ENCODE data around the gene CYTH4. TPM values are rescaled to one million over a fixed set of nuclear protein-coding genes. Genes with fewer than 3 reads are reported as not detected.
A peak's percentile ranks its signal among the peaks of the same experiment; 100 is the strongest.

Gene CYTH4
- total and polyA plus RNA-seq, 2 donors (not counting 3 experiments of a cell fraction or from before 2014, with no cell fraction given) = 0.06 TPM; not detected in 1

DNA sequence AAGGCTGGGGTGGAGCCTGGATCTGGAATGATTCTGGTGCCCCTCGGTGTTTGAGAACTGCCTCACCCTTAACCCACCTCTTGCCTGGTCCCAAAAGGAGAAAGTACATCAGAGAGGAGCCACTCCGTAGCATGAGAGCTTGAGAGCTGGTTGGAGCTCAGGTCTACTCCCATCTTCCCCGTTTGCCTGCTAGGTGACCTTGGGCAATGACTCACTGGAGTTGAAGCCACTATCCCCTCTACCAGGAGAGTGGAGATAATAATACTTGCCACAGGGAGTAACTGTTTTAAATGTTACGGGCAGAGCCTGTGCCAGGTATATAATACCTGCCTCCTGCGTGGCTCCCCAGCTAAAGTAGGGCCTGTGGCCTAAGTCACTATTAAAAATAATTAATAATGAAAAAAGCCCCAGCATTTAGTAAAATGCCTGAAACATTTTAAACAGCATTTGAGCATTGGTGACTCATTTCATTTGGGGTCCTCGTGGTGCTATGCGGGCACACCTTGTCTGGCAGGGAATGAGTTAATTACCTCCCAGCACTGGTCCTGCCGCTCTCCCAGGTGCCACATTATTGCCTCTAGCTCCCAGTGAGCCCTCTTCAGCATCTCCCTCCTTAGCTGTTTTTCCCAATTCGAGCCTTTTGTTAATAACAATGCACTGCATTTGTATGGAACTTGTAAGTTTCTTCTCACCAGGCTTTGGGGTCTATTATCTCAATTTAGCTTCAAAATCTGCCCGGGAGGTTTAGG lies 22.5 kb downstream of the CYTH4 start:
- POLR2A ChIA-PET = no interaction called here
- FAIRE-seq = peak; percentile 40
- Histone ChIP-seq H2AFZ (ENCODE audit: low read depth, low read length) (no peak overlapping the region), H3K9me1 (replicated peaks; ENCODE audit: control insufficient read depth, extremely low read depth, insufficient read depth, low read length) (no peaks in the 10 kb centered on the region), H3K36me3 (ENCODE audit: control insufficient read depth in 2 of 2, extremely low read depth in 1 of 2, insufficient read depth in 2 of 2, low read length in 2 of 2) (no peaks in the 10 kb centered on the region), H3K9me3 (replicated peaks; ENCODE audit: control insufficient read depth, insufficient read depth, low read length) (no peaks in the 10 kb centered on the region), H3K4me2 (ENCODE audit: insufficient read depth, low read length) (no peak overlapping the region), H4K20me1 (replicated peaks; ENCODE audit: control insufficient read depth, extremely low read depth, insufficient read depth, low read length) (no peaks in the 10 kb centered on the region), H3K27ac (ENCODE audit: insufficient read depth, low read depth, low read length) (peak overlapping the region; percentile 18), H3K27me3 (ENCODE audit: control insufficient read depth in 2 of 2, insufficient read depth in 2 of 2, low read length in 2 of 2) (no peaks in the 10 kb centered on the region), H3K9ac (replicated peaks; ENCODE audit: extremely low read depth, insufficient read depth, low read length) (no peak overlapping the region), H3K4me3 (replicated peaks in 1 of 3; ENCODE audit: insufficient read depth in 1 of 3, low read depth in 1 of 3, low read length in 3 of 3) (no peak overlapping the region), H3K79me2 (ENCODE audit: control insufficient read depth, insufficient read depth, low read length) (no peaks in the 10 kb centered on the region), H3K4me1 (ENCODE audit: control insufficient read depth, extremely low read depth, insufficient read depth, low read length) (peaks cover 48% of the 10 kb centered on the region)
- peak; percentile 34 for DNase-seq (ENCODE audit: low read depth, low spot score)
- intact Hi-C loops (cut with micrococcal nuclease) = no loop called here
- dilution Hi-C loops (cut with MboI; ENCODE audit: extremely low pct_ligation_motif_present, low sequenced_read_pairs) = no loop called here
- CTCF ChIA-PET = interaction anchor here (0.9 to 1.7 kb wide), 4 partner anchors 22 to 71 kb away, joined by 3 to 5 read pairs (median 3); partner anchors contain the start of gene CYTH4
- no TSS peak for BruUV-seq (replicated peaks)
- TF ChIP-seq JUN (IDR thresholded peaks at IDR 0.05; ENCODE audit: borderline replicate concordance, insufficient read depth, insufficient read length, low read depth) = no peak
- TF ChIP-seq FOS (IDR thresholded peaks at IDR 0.05; ENCODE audit: borderline replicate concordance, insufficient read depth, low read length) = peak; percentile 41

DNA sequence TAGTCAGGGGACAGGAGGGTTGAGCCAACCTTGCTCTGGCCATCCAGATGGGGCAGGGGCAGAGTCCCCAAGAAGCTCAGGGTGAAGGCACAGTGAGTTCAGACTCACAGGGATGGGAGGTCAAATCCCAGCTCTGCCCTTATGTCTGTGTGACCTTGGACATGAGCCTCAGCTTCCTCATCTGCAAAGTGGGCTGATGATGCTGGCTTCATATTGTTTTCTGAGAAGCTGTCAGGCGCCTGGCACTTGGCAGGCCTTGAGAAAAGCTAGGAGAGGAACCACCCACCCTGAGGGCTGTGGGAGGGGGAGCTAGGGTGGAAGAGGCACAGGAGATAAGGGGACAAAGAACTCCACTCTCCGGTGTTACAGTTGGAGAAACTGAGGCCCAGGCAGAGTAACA lies 23.6 kb downstream of the CYTH4 start:
- POLR2A ChIA-PET = no interaction called here

More for the DNA sequence above, 23.6 kb downstream of the CYTH4 start:
- H3K79me2 ChIP-seq (ENCODE audit: control insufficient read depth, insufficient read depth, low read length) = no peaks in the 10 kb centered on the region
- no TSS peak for BruUV-seq (replicated peaks)
- no peak overlapping the region for H3K4me2 ChIP-seq (ENCODE audit: insufficient read depth, low read length)
- H3K27me3 ChIP-seq (ENCODE audit: control insufficient read depth in 2 of 2, insufficient read depth in 2 of 2, low read length in 2 of 2) = no peaks in the 10 kb centered on the region
- H3K9me3 ChIP-seq (replicated peaks; ENCODE audit: control insufficient read depth, insufficient read depth, low read length) = no peaks in the 10 kb centered on the region
- no peak overlapping the region for H2AFZ ChIP-seq (ENCODE audit: low read depth, low read length)
- H4K20me1 ChIP-seq (replicated peaks; ENCODE audit: control insufficient read depth, extremely low read depth, insufficient read depth, low read length) = no peaks in the 10 kb centered on the region
- no peak overlapping the region for H3K9ac ChIP-seq (replicated peaks; ENCODE audit: extremely low read depth, insufficient read depth, low read length)
- no peaks in the 10 kb centered on the region for H3K9me1 ChIP-seq (replicated peaks; ENCODE audit: control insufficient read depth, extremely low read depth, insufficient read depth, low read length)
- H3K4me1 ChIP-seq (ENCODE audit: control insufficient read depth, extremely low read depth, insufficient read depth, low read length) = peaks cover 44% of the 10 kb centered on the region
- H3K27ac ChIP-seq (ENCODE audit: insufficient read depth, low read depth, low read length) = peak overlapping the region; percentile 99
- intact Hi-C loops (cut with micrococcal nuclease) (no loop called here), dilution Hi-C loops (cut with MboI; ENCODE audit: extremely low pct_ligation_motif_present, low sequenced_read_pairs) (no loop called here)
- H3K4me3 ChIP-seq (replicated peaks in 1 of 3; ENCODE audit: insufficient read depth in 1 of 3, low read depth in 1 of 3, low read length in 3 of 3) = no peak overlapping the region
- CTCF ChIA-PET = interaction anchor here (1.3 kb wide), 1 partner anchor 12 kb away, joined by 4 read pairs; no protein-coding TSS in a partner anchor
- TF ChIP-seq, protein P1, sequence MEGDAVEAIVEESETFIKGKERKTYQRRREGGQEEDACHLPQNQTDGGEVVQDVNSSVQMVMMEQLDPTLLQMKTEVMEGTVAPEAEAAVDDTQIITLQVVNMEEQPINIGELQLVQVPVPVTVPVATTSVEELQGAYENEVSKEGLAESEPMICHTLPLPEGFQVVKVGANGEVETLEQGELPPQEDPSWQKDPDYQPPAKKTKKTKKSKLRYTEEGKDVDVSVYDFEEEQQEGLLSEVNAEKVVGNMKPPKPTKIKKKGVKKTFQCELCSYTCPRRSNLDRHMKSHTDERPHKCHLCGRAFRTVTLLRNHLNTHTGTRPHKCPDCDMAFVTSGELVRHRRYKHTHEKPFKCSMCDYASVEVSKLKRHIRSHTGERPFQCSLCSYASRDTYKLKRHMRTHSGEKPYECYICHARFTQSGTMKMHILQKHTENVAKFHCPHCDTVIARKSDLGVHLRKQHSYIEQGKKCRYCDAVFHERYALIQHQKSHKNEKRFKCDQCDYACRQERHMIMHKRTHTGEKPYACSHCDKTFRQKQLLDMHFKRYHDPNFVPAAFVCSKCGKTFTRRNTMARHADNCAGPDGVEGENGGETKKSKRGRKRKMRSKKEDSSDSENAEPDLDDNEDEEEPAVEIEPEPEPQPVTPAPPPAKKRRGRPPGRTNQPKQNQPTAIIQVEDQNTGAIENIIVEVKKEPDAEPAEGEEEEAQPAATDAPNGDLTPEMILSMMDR (IDR thresholded peaks at IDR 0.05; ENCODE audit: extremely low read depth in 1 of 2, insufficient read depth in 1 of 2, low read depth in 1 of 2, low read length in 2 of 2) = no peak
- TF ChIP-seq GATA2 (IDR thresholded peaks at IDR 0.05; ENCODE audit: insufficient read depth, insufficient read length, low read depth, low read length) = no peak
- TF ChIP-seq POLR2AphosphoS5 (IDR thresholded peaks at IDR 0.05; ENCODE audit: insufficient read depth, low read depth, low read length) = no peak
- TF ChIP-seq, protein P2, sequence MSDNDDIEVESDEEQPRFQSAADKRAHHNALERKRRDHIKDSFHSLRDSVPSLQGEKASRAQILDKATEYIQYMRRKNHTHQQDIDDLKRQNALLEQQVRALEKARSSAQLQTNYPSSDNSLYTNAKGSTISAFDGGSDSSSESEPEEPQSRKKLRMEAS (IDR thresholded peaks at IDR 0.05; ENCODE audit: insufficient read depth, insufficient read length) = no peak
- no peak for TF ChIP-seq EZH2 (IDR thresholded peaks at IDR 0.05; ENCODE audit: borderline replicate concordance, low read depth, low read length, severe bottlenecking)
- TF ChIP-seq MYC (IDR thresholded peaks at IDR 0.05; ENCODE audit: low read depth, low read length) = no peak
- no peak for TF ChIP-seq FOS (IDR thresholded peaks at IDR 0.05; ENCODE audit: borderline replicate concordance, insufficient read depth, low read length)
- TF ChIP-seq POLR2A (IDR thresholded peaks at IDR 0.05; ENCODE audit: low read depth, low read length) = no peak
- TF ChIP-seq JUN (IDR thresholded peaks at IDR 0.05; ENCODE audit: borderline replicate concordance, insufficient read depth, insufficient read length, low read depth) = no peak
- FAIRE-seq (peak; percentile 48), DNase-seq (ENCODE audit: low read depth, low spot score) (no peak)
- no peaks in the 10 kb centered on the region for H3K36me3 ChIP-seq (ENCODE audit: control insufficient read depth in 2 of 2, extremely low read depth in 1 of 2, insufficient read depth in 2 of 2, low read length in 2 of 2)

Data from endothelial cell of umbilical vein (primary cell).